ENCODE results near the gene NNMT. TPM values are rescaled to one million over a fixed set of nuclear protein-coding genes. Genes with fewer than 3 reads are reported as not detected.

NNMT gene
- total RNA-seq, 5 donors from 2014 or later (not counting 1 experiment from before 2014, with no cell fraction given) = 0.41 TPM; not detected in 4

DNA sequence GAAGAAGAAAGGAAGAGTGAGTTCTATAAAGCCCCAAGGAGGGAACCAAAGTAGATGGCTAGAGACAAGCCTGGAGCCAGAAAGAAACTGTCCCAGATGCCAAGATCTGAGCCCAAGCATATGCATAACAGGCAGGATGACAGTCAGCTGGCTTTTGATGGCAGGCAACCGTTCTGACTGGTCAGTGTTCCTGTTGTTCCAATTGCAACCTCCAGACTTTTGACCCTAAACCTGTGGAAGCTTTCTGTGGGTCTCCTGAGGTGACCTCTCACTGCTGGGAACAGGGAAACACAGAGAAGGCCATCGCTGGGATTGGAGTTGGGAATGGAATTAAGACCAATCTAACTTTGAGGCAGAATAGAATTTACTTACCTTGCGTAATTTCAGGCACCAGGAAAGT is 21.6 kb upstream of the NNMT start:
- no peaks in the 10 kb centered on the region for H3K36me3 Mint-ChIP-seq
- no peaks in the 10 kb centered on the region for H3K9me3 ChIP-seq
- CTCF ChIA-PET = interaction anchor here in 1 of 2 donors (0.6 kb wide), 1 partner anchor 937 kb away, joined by 3 read pairs; no protein-coding TSS in a partner anchor
- H3K27ac ChIP-seq (ENCODE audit: low read length) = no peak overlapping the region
- ATAC-seq (replicated peaks in 1 of 4) (no peak), DNase-seq (no peak)
- no peaks in the 10 kb centered on the region for H3K4me1 Mint-ChIP-seq
- H3K9me3 Mint-ChIP-seq = no peaks in the 10 kb centered on the region
- H3K4me1 ChIP-seq (ENCODE audit: control insufficient read depth in 1 of 2, extremely low read depth in 1 of 2, insufficient read depth in 2 of 2, low read length in 2 of 2) = no peaks in the 10 kb centered on the region
- POLR2A ChIA-PET = no interaction called here
- no peak overlapping the region for H3K4me3 ChIP-seq (ENCODE audit: control insufficient read depth in 1 of 2, extremely low read depth in 1 of 2, low read length in 1 of 2)
- 57% methylated on average over 1 of the region's 3 CpGs for WGBS (ENCODE audit: insufficient coverage)
- H3K27me3 Mint-ChIP-seq = peaks cover 58 to 61% of the 10 kb centered on the region in 2 donors
- no peak overlapping the region for H3K4me3 Mint-ChIP-seq
- peaks cover 2 to 32% of the 10 kb centered on the region in 2 experiments for H3K27me3 ChIP-seq (replicated peaks in 1 of 2; ENCODE audit: control insufficient read depth in 2 of 2, extremely low read depth in 1 of 2, insufficient read depth in 2 of 2, low read length in 1 of 2)
- no peak overlapping the region for H3K27ac Mint-ChIP-seq
- H3K36me3 ChIP-seq (ENCODE audit: control insufficient read depth in 2 of 2, extremely low read depth in 1 of 2, insufficient read depth in 1 of 2, low read length in 1 of 2) = no peaks in the 10 kb centered on the region

DNA sequence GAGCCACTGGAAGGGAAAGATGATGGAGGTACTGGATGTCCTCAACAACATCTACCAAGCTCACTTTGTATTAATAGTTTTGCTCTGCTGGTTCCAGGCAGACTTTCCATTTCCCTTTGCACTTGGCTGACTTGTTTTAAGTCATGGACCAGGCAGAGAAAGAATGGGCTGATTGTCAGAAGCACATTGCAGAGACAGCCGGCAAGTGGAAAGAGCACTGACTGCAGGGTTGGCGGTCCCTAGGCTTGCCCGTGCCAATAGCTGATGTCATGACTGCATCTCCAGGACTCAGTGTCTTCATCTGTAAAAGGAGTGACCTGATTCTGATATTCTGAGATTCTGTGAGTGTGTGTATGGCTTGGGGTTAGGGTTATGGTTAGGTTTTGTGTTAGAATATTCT is 20.9 kb upstream of the NNMT start:
- no peak for DNase-seq
- Histone ChIP-seq H3K4me1 (ENCODE audit: control insufficient read depth in 1 of 2, extremely low read depth in 1 of 2, insufficient read depth in 2 of 2, low read length in 2 of 2) (no peaks in the 10 kb centered on the region), H3K36me3 (ENCODE audit: control insufficient read depth in 2 of 2, extremely low read depth in 1 of 2, insufficient read depth in 1 of 2, low read length in 1 of 2) (no peaks in the 10 kb centered on the region), H3K9me3 (no peaks in the 10 kb centered on the region), H3K4me3 (ENCODE audit: control insufficient read depth in 1 of 2, extremely low read depth in 1 of 2, low read length in 1 of 2) (no peak overlapping the region), H3K27ac (ENCODE audit: low read length) (no peak overlapping the region), H3K27me3 (replicated peaks in 1 of 2; ENCODE audit: control insufficient read depth in 2 of 2, extremely low read depth in 1 of 2, insufficient read depth in 2 of 2, low read length in 1 of 2) (peaks cover 2 to 35% of the 10 kb centered on the region in 2 experiments)
- Mint-ChIP-seq H3K27me3 (peaks cover 62 to 65% of the 10 kb centered on the region in 2 donors), H3K4me1 (no peaks in the 10 kb centered on the region), H3K27ac (no peak overlapping the region), H3K4me3 (no peak overlapping the region), H3K36me3 (no peaks in the 10 kb centered on the region), H3K9me3 (no peaks in the 10 kb centered on the region)
- no peak for ATAC-seq (replicated peaks in 1 of 4)
- ChIA-PET POLR2A (no interaction called here), CTCF (interaction anchor here (0.5 to 0.6 kb wide), 2 partner anchors 9 to 938 kb away, joined by 3 to 4 read pairs; no protein-coding TSS in a partner anchor)
- 73% methylated on average over 3 of the region's 3 CpGs for WGBS (ENCODE audit: insufficient coverage)

DNA sequence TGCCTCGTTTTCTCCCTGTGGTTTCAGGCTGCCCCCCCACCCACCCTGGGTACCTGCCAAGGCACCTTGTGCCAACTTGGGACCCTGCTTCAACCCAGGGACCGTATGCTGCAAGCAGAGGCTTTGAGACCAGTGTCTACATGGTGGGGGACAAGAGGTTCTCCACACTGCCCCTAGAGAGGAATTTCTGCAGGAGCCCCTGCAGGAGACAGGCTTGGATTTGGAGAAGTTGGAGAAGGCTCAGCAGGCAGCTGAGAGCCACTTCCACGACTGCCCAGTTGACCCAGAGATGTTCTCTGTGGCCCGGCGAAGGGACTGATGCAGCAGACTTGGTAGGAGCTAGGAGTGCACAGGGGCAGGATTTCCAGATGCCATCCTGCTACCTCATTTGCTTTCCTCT is 20.1 kb upstream of the NNMT start:
- DNase-seq (no peak), ATAC-seq (replicated peaks in 1 of 4) (no peak)
- POLR2A ChIA-PET = no interaction called here
- Histone ChIP-seq H3K4me1 (ENCODE audit: control insufficient read depth in 1 of 2, extremely low read depth in 1 of 2, insufficient read depth in 2 of 2, low read length in 2 of 2) (no peaks in the 10 kb centered on the region), H3K9me3 (no peaks in the 10 kb centered on the region), H3K4me3 (ENCODE audit: control insufficient read depth in 1 of 2, extremely low read depth in 1 of 2, low read length in 1 of 2) (no peak overlapping the region), H3K27me3 (replicated peaks in 1 of 2; ENCODE audit: control insufficient read depth in 2 of 2, extremely low read depth in 1 of 2, insufficient read depth in 2 of 2, low read length in 1 of 2) (peaks cover 2 to 38% of the 10 kb centered on the region in 2 experiments), H3K36me3 (ENCODE audit: control insufficient read depth in 2 of 2, extremely low read depth in 1 of 2, insufficient read depth in 1 of 2, low read length in 1 of 2) (no peaks in the 10 kb centered on the region), H3K27ac (ENCODE audit: low read length) (no peak overlapping the region)
- Mint-ChIP-seq H3K9me3 (no peaks in the 10 kb centered on the region), H3K36me3 (no peaks in the 10 kb centered on the region), H3K27ac (no peak overlapping the region), H3K4me1 (no peaks in the 10 kb centered on the region), H3K27me3 (peaks cover 55 to 61% of the 10 kb centered on the region in 2 donors), H3K4me3 (no peak overlapping the region)
- WGBS (ENCODE audit: insufficient coverage) = 73% methylated on average over 3 of the region's 5 CpGs
- CTCF ChIA-PET = no interaction called here

DNA sequence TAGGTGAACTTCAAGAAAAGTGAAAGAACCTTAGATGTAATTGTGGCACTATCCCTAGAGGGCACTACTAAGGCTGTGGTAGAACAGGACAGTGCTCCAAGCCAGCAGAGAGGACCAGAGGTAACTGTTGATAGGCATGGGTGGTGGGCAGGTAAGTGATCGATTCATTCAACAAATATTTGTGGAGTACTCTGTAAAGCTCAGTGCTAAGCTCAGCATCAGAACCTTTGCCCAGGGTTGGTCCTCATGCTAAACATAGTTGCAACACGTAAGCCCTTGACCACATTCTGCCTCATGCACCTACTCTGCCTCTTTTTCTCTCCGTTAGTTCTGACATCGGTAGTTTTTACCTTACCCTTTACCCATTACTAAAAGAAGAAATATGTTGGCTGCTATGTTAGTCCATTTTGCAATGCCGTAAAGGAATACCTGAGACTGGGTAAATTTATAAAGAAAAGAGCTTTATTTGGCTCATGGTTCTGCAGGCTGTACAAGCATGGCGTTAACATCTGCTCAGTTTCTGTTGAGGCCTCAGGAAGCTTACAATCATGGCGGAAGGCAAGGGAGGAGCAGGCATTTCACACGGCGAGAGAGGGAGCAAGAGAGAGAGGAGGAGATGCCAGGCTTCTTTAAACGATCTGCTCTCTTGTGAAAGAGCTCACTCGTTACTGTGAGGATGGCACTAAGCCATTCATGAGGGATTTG is 18.4 kb upstream of the NNMT start:
- no peaks in the 10 kb centered on the region for H3K36me3 Mint-ChIP-seq
- ChIA-PET POLR2A (no interaction called here), CTCF (interaction anchor here in 1 of 2 donors (0.6 kb wide), 1 partner anchor 13 kb away, joined by 3 read pairs; no protein-coding TSS in a partner anchor)
- ATAC-seq (replicated peaks in 1 of 4) (no peak), DNase-seq (no peak)
- H3K27me3 Mint-ChIP-seq = peaks cover 39 to 49% of the 10 kb centered on the region in 2 donors
- Histone ChIP-seq H3K36me3 (ENCODE audit: control insufficient read depth in 2 of 2, extremely low read depth in 1 of 2, insufficient read depth in 1 of 2, low read length in 1 of 2) (no peaks in the 10 kb centered on the region), H3K27ac (ENCODE audit: low read length) (no peak overlapping the region), H3K27me3 (replicated peaks in 1 of 2; ENCODE audit: control insufficient read depth in 2 of 2, extremely low read depth in 1 of 2, insufficient read depth in 2 of 2, low read length in 1 of 2) (peaks cover 2 to 31% of the 10 kb centered on the region in 2 experiments), H3K4me1 (ENCODE audit: control insufficient read depth in 1 of 2, extremely low read depth in 1 of 2, insufficient read depth in 2 of 2, low read length in 2 of 2) (no peaks in the 10 kb centered on the region), H3K4me3 (ENCODE audit: control insufficient read depth in 1 of 2, extremely low read depth in 1 of 2, low read length in 1 of 2) (no peak overlapping the region), H3K9me3 (no peaks in the 10 kb centered on the region)
- H3K27ac Mint-ChIP-seq = no peak overlapping the region
- no peaks in the 10 kb centered on the region for H3K4me1 Mint-ChIP-seq
- no peaks in the 10 kb centered on the region for H3K9me3 Mint-ChIP-seq
- 85% methylated on average over 6 of the region's 11 CpGs for WGBS (ENCODE audit: insufficient coverage)
- no peak overlapping the region for H3K4me3 Mint-ChIP-seq

DNA sequence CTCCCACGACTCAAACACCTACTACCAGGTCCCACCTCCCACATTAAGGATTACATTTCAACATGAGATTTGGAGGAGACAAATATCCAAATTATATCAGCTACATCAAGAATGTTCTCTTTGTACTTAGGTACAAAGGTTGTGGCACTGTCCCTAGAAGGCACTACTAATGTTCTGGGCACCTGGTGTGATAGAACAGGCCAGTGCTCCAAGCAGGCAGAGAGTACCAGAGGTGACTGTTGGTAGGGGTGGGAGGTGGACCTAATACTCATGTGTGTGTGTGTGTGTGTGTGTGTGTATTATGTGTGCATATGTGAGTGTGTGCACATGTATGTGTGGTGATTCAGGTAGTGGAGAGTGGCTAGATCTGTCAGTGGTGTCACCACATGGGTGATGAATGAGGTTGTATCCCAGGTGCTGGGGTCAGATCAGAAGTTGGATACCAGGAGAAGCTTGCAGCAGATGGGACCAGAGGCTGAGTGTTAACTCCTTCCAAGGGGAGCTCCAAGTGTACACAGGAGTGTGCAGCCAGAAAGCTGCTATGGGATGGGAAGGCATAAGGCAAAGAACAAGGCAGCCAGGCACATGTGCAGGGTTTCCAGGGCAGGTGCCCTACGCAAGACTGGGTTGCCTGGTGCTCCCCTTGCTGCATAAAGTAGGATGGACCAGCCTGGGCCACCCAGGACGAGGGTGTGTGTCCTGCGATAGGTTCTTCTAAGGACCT is 17.7 kb upstream of the NNMT start:
- no peak for DNase-seq
- Mint-ChIP-seq H3K4me1 (no peaks in the 10 kb centered on the region), H3K27me3 (peaks cover 34 to 45% of the 10 kb centered on the region in 2 donors), H3K27ac (no peak overlapping the region), H3K9me3 (no peaks in the 10 kb centered on the region), H3K4me3 (no peak overlapping the region), H3K36me3 (no peaks in the 10 kb centered on the region)
- H3K27me3 ChIP-seq (replicated peaks in 1 of 2; ENCODE audit: control insufficient read depth in 2 of 2, extremely low read depth in 1 of 2, insufficient read depth in 2 of 2, low read length in 1 of 2) = peaks cover 2 to 29% of the 10 kb centered on the region in 2 experiments
- no peak overlapping the region for H3K4me3 ChIP-seq (ENCODE audit: control insufficient read depth in 1 of 2, extremely low read depth in 1 of 2, low read length in 1 of 2)
- H3K4me1 ChIP-seq (ENCODE audit: control insufficient read depth in 1 of 2, extremely low read depth in 1 of 2, insufficient read depth in 2 of 2, low read length in 2 of 2) = no peaks in the 10 kb centered on the region
- ChIA-PET CTCF (interaction anchor here in 1 of 2 donors (0.5 to 0.9 kb wide), 2 partner anchors 19 to 172 kb away, joined by 3 to 6 read pairs; no protein-coding TSS in a partner anchor), POLR2A (no interaction called here)
- H3K36me3 ChIP-seq (ENCODE audit: control insufficient read depth in 2 of 2, extremely low read depth in 1 of 2, insufficient read depth in 1 of 2, low read length in 1 of 2) = no peaks in the 10 kb centered on the region
- no peak for ATAC-seq (replicated peaks in 1 of 4)
- H3K27ac ChIP-seq (ENCODE audit: low read length) = no peak overlapping the region
- WGBS (ENCODE audit: insufficient coverage) = 71% methylated on average over 1 of the region's 4 CpGs
- H3K9me3 ChIP-seq = no peaks in the 10 kb centered on the region

DNA sequence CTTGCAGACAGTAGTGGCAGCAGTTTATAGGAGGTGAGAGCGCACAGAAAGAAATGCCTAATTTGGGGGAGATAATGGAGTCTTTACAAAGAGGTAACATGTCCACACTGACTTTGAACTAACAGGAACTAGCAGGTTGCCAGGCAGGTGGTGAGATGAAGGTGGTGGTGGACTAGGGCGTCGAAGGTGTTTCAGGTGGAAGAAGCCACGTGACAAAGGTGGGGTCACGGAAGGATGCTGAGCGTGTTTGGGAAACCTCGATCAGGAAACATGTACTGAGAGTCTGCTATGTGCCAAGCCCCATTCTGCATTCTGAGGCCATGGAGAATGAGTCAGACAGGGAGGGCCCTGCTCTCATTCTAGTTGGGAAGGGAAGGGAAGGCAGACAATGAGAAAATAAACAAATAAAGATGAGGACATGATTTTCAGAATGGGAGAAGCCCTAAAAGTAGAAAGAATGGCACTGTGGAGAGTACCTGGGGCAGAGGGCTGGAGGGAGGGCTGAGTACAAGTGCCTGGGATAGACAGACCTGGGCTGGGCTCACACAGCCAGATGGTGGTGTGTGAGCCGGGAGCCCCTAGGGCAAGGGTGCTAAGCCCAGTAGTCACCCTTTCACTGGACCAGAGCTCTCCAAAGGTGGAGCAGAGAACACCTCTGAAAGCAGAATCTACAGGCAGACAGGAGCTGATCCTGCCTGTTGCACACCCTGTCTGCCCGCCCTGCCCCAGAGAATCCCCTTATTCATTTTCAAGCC is 16.2 kb upstream of the NNMT start:
- H3K36me3 Mint-ChIP-seq = no peaks in the 10 kb centered on the region

More for the DNA sequence above, 16.2 kb upstream of the NNMT start:
- no peaks in the 10 kb centered on the region for H3K9me3 Mint-ChIP-seq
- POLR2A ChIA-PET = no interaction called here
- no peak overlapping the region for H3K27ac Mint-ChIP-seq
- Histone ChIP-seq H3K4me1 (ENCODE audit: control insufficient read depth in 1 of 2, extremely low read depth in 1 of 2, insufficient read depth in 2 of 2, low read length in 2 of 2) (no peaks in the 10 kb centered on the region), H3K9me3 (no peaks in the 10 kb centered on the region), H3K36me3 (ENCODE audit: control insufficient read depth in 2 of 2, extremely low read depth in 1 of 2, insufficient read depth in 1 of 2, low read length in 1 of 2) (no peaks in the 10 kb centered on the region), H3K27ac (ENCODE audit: low read length) (no peak overlapping the region), H3K4me3 (ENCODE audit: control insufficient read depth in 1 of 2, extremely low read depth in 1 of 2, low read length in 1 of 2) (no peak overlapping the region), H3K27me3 (replicated peaks in 1 of 2; ENCODE audit: control insufficient read depth in 2 of 2, extremely low read depth in 1 of 2, insufficient read depth in 2 of 2, low read length in 1 of 2) (peaks cover 2 to 26% of the 10 kb centered on the region in 2 experiments)
- WGBS (ENCODE audit: insufficient coverage) = 78% methylated on average over 8 of the region's 9 CpGs
- no peak overlapping the region for H3K4me3 Mint-ChIP-seq
- no peaks in the 10 kb centered on the region for H3K4me1 Mint-ChIP-seq
- peaks cover 26 to 34% of the 10 kb centered on the region in 2 donors for H3K27me3 Mint-ChIP-seq
- CTCF ChIA-PET = no interaction called here
- DNase-seq (no peak), ATAC-seq (replicated peaks in 1 of 4) (no peak)

Data from T-cell (primary cell).